ENCODE results near the gene STXBP5. TPM values are rescaled to one million over a fixed set of nuclear protein-coding genes. Genes with fewer than 3 reads are reported as not detected.

Gene STXBP5
- total RNA-seq, 1 experiment from 2014 or later = 17.9 TPM

- no peaks in the 10 kb centered on the region for H3K9me3 Mint-ChIP-seq (ENCODE audit: unreplicated experiment)
- H3K27me3 Mint-ChIP-seq (ENCODE audit: insufficient read depth, unreplicated experiment) = no peaks in the 10 kb centered on the region
- H3K36me3 Mint-ChIP-seq (ENCODE audit: insufficient read depth, unreplicated experiment) = no peaks in the 10 kb centered on the region
- no peak for TF ChIP-seq CTCF (IDR thresholded peaks at IDR 0.05; ENCODE audit: insufficient read depth in 1 of 2, low read depth in 1 of 2, low read length in 1 of 2, severe bottlenecking in 1 of 2, unreplicated experiment in 1 of 2)
- CTCF ChIA-PET = no interaction called here
- H3K4me3 ChIP-seq (ENCODE audit: low read depth, low read length) = no peak overlapping the region
- no peaks in the 10 kb centered on the region for H3K27me3 ChIP-seq (replicated peaks; ENCODE audit: control insufficient read depth, insufficient read depth, low read length)
- no peak overlapping the region for H3K27ac Mint-ChIP-seq (ENCODE audit: unreplicated experiment)
- no peak for DNase-seq
- 0 out of 2 replicates have a peak, but pooled peaks cover 5% of the 10 kb centered on the region for H3K4me1 ChIP-seq
- peaks cover 7% of the 10 kb centered on the region for H3K4me1 Mint-ChIP-seq (ENCODE audit: low read depth, unreplicated experiment)
- POLR2A ChIA-PET = no interaction called here
- BruUV-seq (replicated peaks) = no TSS peak
- H3K9me3 ChIP-seq = no peaks in the 10 kb centered on the region
- H3K36me3 ChIP-seq (ENCODE audit: control insufficient read depth, insufficient read depth, low read length) = no peaks in the 10 kb centered on the region
- intact Hi-C loops (cut with micrococcal nuclease; ENCODE audit: unreplicated experiment) = no loop called here
- no peak overlapping the region for H3K4me3 Mint-ChIP-seq (ENCODE audit: unreplicated experiment)
These were observed 106.3 kb downstream of the STXBP5 start for GRCh38 chr6:147310521-147310920.

- H3K4me3 Mint-ChIP-seq (ENCODE audit: unreplicated experiment) = no peak overlapping the region
- no peaks in the 10 kb centered on the region for H3K9me3 ChIP-seq
- BruUV-seq (replicated peaks) = no TSS peak
- H3K4me1 ChIP-seq = 0 out of 2 replicates have a peak, but pooled peaks cover 5% of the 10 kb centered on the region
- no peaks in the 10 kb centered on the region for H3K36me3 Mint-ChIP-seq (ENCODE audit: insufficient read depth, unreplicated experiment)
- peaks cover 7% of the 10 kb centered on the region for H3K4me1 Mint-ChIP-seq (ENCODE audit: low read depth, unreplicated experiment)
- ChIA-PET POLR2A (no interaction called here), CTCF (no interaction called here)
- H3K27ac Mint-ChIP-seq (ENCODE audit: unreplicated experiment) = no peak overlapping the region
- DNase-seq = no peak
- intact Hi-C loops (cut with micrococcal nuclease; ENCODE audit: unreplicated experiment) = no loop called here
- H3K27me3 ChIP-seq (replicated peaks; ENCODE audit: control insufficient read depth, insufficient read depth, low read length) = no peaks in the 10 kb centered on the region
- no peaks in the 10 kb centered on the region for H3K36me3 ChIP-seq (ENCODE audit: control insufficient read depth, insufficient read depth, low read length)
- H3K9me3 Mint-ChIP-seq (ENCODE audit: unreplicated experiment) = no peaks in the 10 kb centered on the region
- no peak for TF ChIP-seq CTCF (IDR thresholded peaks at IDR 0.05; ENCODE audit: insufficient read depth in 1 of 2, low read depth in 1 of 2, low read length in 1 of 2, severe bottlenecking in 1 of 2, unreplicated experiment in 1 of 2)
- H3K4me3 ChIP-seq (ENCODE audit: low read depth, low read length) = no peak overlapping the region
- H3K27me3 Mint-ChIP-seq (ENCODE audit: insufficient read depth, unreplicated experiment) = no peaks in the 10 kb centered on the region
These were observed 107.0 kb downstream of the STXBP5 start for GRCh38 chr6:147311218-147311617.

- Mint-ChIP-seq H3K27me3 (ENCODE audit: insufficient read depth, unreplicated experiment) (no peaks in the 10 kb centered on the region), H3K9me3 (ENCODE audit: unreplicated experiment) (no peaks in the 10 kb centered on the region), H3K4me1 (ENCODE audit: low read depth, unreplicated experiment) (no peaks in the 10 kb centered on the region), H3K27ac (ENCODE audit: unreplicated experiment) (no peak overlapping the region), H3K4me3 (ENCODE audit: unreplicated experiment) (no peak overlapping the region), H3K36me3 (ENCODE audit: insufficient read depth, unreplicated experiment) (peaks cover 13% of the 10 kb centered on the region)
- no TSS peak for BruUV-seq (replicated peaks)
- ChIA-PET CTCF (no interaction called here), POLR2A (no interaction called here)
- no peak for DNase-seq
- no peaks in the 10 kb centered on the region for H3K36me3 ChIP-seq (ENCODE audit: control insufficient read depth, insufficient read depth, low read length)
- intact Hi-C loops (cut with micrococcal nuclease; ENCODE audit: unreplicated experiment) = no loop called here
- H3K9me3 ChIP-seq = no peaks in the 10 kb centered on the region
- H3K4me3 ChIP-seq (ENCODE audit: low read depth, low read length) = no peak overlapping the region
- no peaks in the 10 kb centered on the region for H3K27me3 ChIP-seq (replicated peaks; ENCODE audit: control insufficient read depth, insufficient read depth, low read length)
- no peaks in the 10 kb centered on the region for H3K4me1 ChIP-seq
- no peak for TF ChIP-seq CTCF (IDR thresholded peaks at IDR 0.05; ENCODE audit: insufficient read depth in 1 of 2, low read depth in 1 of 2, low read length in 1 of 2, severe bottlenecking in 1 of 2, unreplicated experiment in 1 of 2)
These were observed 117.0 kb downstream of the STXBP5 start for GRCh38 chr6:147321260-147321659.

All from Caco-2 (cell line).